Osteoblast (primary cell): ENCODE results near the gene MACROH2A2. TPM values are rescaled to one million over a fixed set of nuclear protein-coding genes. Genes with fewer than 3 reads are reported as not detected.
"Not testable (repeated sequence)": the region's sequence is repeated elsewhere in the genome, so short reads cannot be mapped to it uniquely, and the experiment has no call there.

ENCODE experiments used
- DNase-seq: peaks from one replicate; pipeline ENCODE4 v3.0.0; 2011; ENCODE audit warnings: low spot score, mixed read lengths; ENCODE audit not compliant: insufficient read length; ENCODE audit errors: missing footprints
- H2AFZ ChIP-seq: 2 replicates; pipeline ENCODE4 v1.6.0; 2011; ENCODE audit warnings: mild to moderate bottlenecking, low read length
- H3K27ac ChIP-seq: 2 replicates; pipeline ENCODE4 v1.5.1; 2011; ENCODE audit warnings: mild to moderate bottlenecking, low read depth, low read length, moderate library complexity
- H3K27me3 ChIP-seq: 2 replicates; pipeline ENCODE4 v1.6.0; 2012; ENCODE audit warnings: mild to moderate bottlenecking, control low read depth, inconsistent platforms, low read length, moderate library complexity; ENCODE audit not compliant: insufficient read depth
- H3K36me3 ChIP-seq: 2 replicates; pipeline ENCODE4 v1.5.1; 2011; ENCODE audit warnings: mild to moderate bottlenecking, low read length, control low read depth, moderate library complexity; ENCODE audit not compliant: insufficient read depth
- H3K4me1 ChIP-seq: 2 replicates; pipeline ENCODE4 v1.5.1; 2011; ENCODE audit warnings: mild to moderate bottlenecking, low read length, control low read depth, moderate library complexity; ENCODE audit not compliant: insufficient read depth
- H3K4me2 ChIP-seq: 2 replicates; pipeline ENCODE4 v1.6.0; 2011; ENCODE audit warnings: mild to moderate bottlenecking, low read length; ENCODE audit not compliant: insufficient read depth
- H3K4me3 ChIP-seq: fragments of 200-600 bp; sonication (generic); 3 replicates; pipeline ENCODE4 v1.5.1; 2012; ENCODE audit warnings: mild to moderate bottlenecking, low read length, inconsistent platforms; ENCODE audit not compliant: insufficient read depth
- H3K79me2 ChIP-seq: 2 replicates; pipeline ENCODE4 v1.6.0; 2012; ENCODE audit warnings: mild to moderate bottlenecking, low read length, control low read depth, inconsistent platforms; ENCODE audit not compliant: insufficient read depth
- H3K9me3 ChIP-seq: 2 replicates; pipeline ENCODE4 v1.5.1; 2011; ENCODE audit warnings: low read depth, low read length, control low read depth
- H4K20me1 ChIP-seq: 2 replicates; pipeline ENCODE4 v1.6.0; 2012; ENCODE audit warnings: mild to moderate bottlenecking, low read length, control low read depth; ENCODE audit not compliant: insufficient read depth
- CTCF ChIP-seq: IDR thresholded peaks from 2 replicates; pipeline ENCODE4 v1.5.1; 2011; ENCODE audit warnings: mild to moderate bottlenecking, low read depth, low read length, moderate library complexity; ENCODE audit errors: extremely low read depth
- total RNA-seq: library from RNA; depleted of rRNA; stranded (reverse); fragments of >200 nt; gene quantifications from 2 replicates; pipeline ENCODE4 v1.2.3, GENCODE V29; 2012

Gene MACROH2A2
- total RNA-seq, 1 donor: 13.8 TPM

GRCh38 chr10:70121281-70121949 lies 68.8 kb downstream of the MACROH2A2 start:
- TF ChIP-seq CTCF: no peak
- peaks cover 17% of the 10 kb centered on the region for H3K36me3 ChIP-seq

GRCh38 chr10:70122742-70123141 lies 70.1 kb downstream of the MACROH2A2 start:
- H3K4me2 ChIP-seq: no peak overlapping the region
- no peak for DNase-seq
- H2AFZ ChIP-seq: no peak overlapping the region
- H3K27ac ChIP-seq: no peak overlapping the region
- no peaks in the 10 kb centered on the region for H3K27me3 ChIP-seq
- H3K4me3 ChIP-seq: no peak overlapping the region
- H4K20me1 ChIP-seq: peaks cover 5% of the 10 kb centered on the region
- no peaks in the 10 kb centered on the region for H3K4me1 ChIP-seq
- H3K79me2 ChIP-seq: peaks cover 3% of the 10 kb centered on the region
- peaks cover 11% of the 10 kb centered on the region for H3K36me3 ChIP-seq
- TF ChIP-seq CTCF: no peak
- no peaks in the 10 kb centered on the region for H3K9me3 ChIP-seq

More at GRCh38 chr10:70121281-70121949, 68.8 kb downstream of the MACROH2A2 start:
- Histone ChIP-seq H3K4me2 (no peak overlapping the region), H3K79me2 (peaks cover under 1% of the 10 kb centered on the region), H3K27me3 (no peaks in the 10 kb centered on the region), H2AFZ (no peak overlapping the region), H3K4me3 (no peak overlapping the region), H3K4me1 (no peaks in the 10 kb centered on the region), H3K9me3 (no peaks in the 10 kb centered on the region), H4K20me1 (peaks cover 4% of the 10 kb centered on the region), H3K27ac (no peak overlapping the region)
- DNase-seq: no peak

- not testable (repeated sequence) for DNase-seq, H4K20me1 ChIP-seq, H3K4me3 ChIP-seq, H3K27ac ChIP-seq, H3K4me1 ChIP-seq, H3K27me3 ChIP-seq, H3K9me3 ChIP-seq, H2AFZ ChIP-seq, H3K4me2 ChIP-seq, H3K79me2 ChIP-seq
- H3K36me3 ChIP-seq: peaks cover 11% of the 10 kb centered on the region
Observed at GRCh38 chr10:70123166-70123565, 70.5 kb downstream of the MACROH2A2 start.

GRCh38 chr10:70123817-70124216 lies 71.2 kb downstream of the MACROH2A2 start:
- no peak for DNase-seq
- no peak overlapping the region for H3K4me2 ChIP-seq
- H3K79me2 ChIP-seq: peaks cover 5% of the 10 kb centered on the region
- no peaks in the 10 kb centered on the region for H3K4me1 ChIP-seq
- H4K20me1 ChIP-seq: peaks cover 5% of the 10 kb centered on the region
- H3K4me3 ChIP-seq: no peak overlapping the region
- H3K27me3 ChIP-seq: no peaks in the 10 kb centered on the region
- no peaks in the 10 kb centered on the region for H3K9me3 ChIP-seq
- H3K27ac ChIP-seq: no peak overlapping the region
- H2AFZ ChIP-seq: no peak overlapping the region
- peaks cover 10% of the 10 kb centered on the region for H3K36me3 ChIP-seq
- TF ChIP-seq CTCF: no peak
